NB4 (cell line): Measurements from ENCODE around the gene SIGLEC10.
"Not testable (repeated sequence)": the region's sequence is repeated elsewhere in the genome, so short reads cannot be mapped to it uniquely, and the experiment has no call there.

ENCODE experiments used
- MAX ChIP-seq: IDR thresholded peaks from 2 replicates; pipeline ENCODE4 v1.6.1; 2011; ENCODE audit warnings: low read depth, low read length
- MYC ChIP-seq: IDR thresholded peaks from 2 replicates; pipeline ENCODE4 v1.6.1; 2011; ENCODE audit warnings: low read depth, low read length
- POLR2A ChIP-seq: IDR thresholded peaks from 2 replicates; pipeline ENCODE4 v1.6.1; 2011; ENCODE audit warnings: mild to moderate bottlenecking; ENCODE audit not compliant: insufficient read length; ENCODE audit errors: extremely low read depth
- TF ChIP-seq, protein P1 (sequence below): IDR thresholded peaks from one replicate; pipeline ENCODE4 v1.5.1; 2012; ENCODE audit warnings: low read depth, low read length

- TF ChIP-seq POLR2A, MAX, MYC: not testable (repeated sequence)
- TF ChIP-seq, protein P1, sequence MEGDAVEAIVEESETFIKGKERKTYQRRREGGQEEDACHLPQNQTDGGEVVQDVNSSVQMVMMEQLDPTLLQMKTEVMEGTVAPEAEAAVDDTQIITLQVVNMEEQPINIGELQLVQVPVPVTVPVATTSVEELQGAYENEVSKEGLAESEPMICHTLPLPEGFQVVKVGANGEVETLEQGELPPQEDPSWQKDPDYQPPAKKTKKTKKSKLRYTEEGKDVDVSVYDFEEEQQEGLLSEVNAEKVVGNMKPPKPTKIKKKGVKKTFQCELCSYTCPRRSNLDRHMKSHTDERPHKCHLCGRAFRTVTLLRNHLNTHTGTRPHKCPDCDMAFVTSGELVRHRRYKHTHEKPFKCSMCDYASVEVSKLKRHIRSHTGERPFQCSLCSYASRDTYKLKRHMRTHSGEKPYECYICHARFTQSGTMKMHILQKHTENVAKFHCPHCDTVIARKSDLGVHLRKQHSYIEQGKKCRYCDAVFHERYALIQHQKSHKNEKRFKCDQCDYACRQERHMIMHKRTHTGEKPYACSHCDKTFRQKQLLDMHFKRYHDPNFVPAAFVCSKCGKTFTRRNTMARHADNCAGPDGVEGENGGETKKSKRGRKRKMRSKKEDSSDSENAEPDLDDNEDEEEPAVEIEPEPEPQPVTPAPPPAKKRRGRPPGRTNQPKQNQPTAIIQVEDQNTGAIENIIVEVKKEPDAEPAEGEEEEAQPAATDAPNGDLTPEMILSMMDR = not testable (repeated sequence)
Measured at GRCh38 chr19:51463976-51464581, 46.6 kb upstream of the SIGLEC10 start.
